NB4 (cell line): ENCODE measurements around the gene ACP5.
A peak's percentile ranks its signal among the peaks of the same experiment; 100 is the strongest.

Experiments
- DNase-seq: peaks from one replicate; pipeline ENCODE4 v3.0.0; 2010; ENCODE audit warnings: low read depth
- H3K4me3 ChIP-seq: one replicate; pipeline ENCODE4 v1.5.1; 2011; ENCODE audit warnings: mild to moderate bottlenecking, low read depth, low read length, moderate library complexity
- CTCF ChIP-seq: IDR thresholded peaks from one replicate; pipeline ENCODE4 v1.5.1; 2012; ENCODE audit warnings: low read depth, low read length
- MAX ChIP-seq: IDR thresholded peaks from 2 replicates; pipeline ENCODE4 v1.6.1; 2011; ENCODE audit warnings: low read depth, low read length
- MYC ChIP-seq: IDR thresholded peaks from 2 replicates; pipeline ENCODE4 v1.6.1; 2011; ENCODE audit warnings: low read depth, low read length
- POLR2A ChIP-seq: IDR thresholded peaks from 2 replicates; pipeline ENCODE4 v1.6.1; 2011; ENCODE audit warnings: mild to moderate bottlenecking; ENCODE audit not compliant: insufficient read length; ENCODE audit errors: extremely low read depth

The ACP5 gene

GRCh38 chr19:11597202-11598102, 20.0 kb upstream of the ACP5 start, which contains the start of gene ZNF627:
Gene ZNF627, plus strand, starts transcription at chr19:11597483. Its CDS starts 145 bp downstream, at chr19:11597628.
- peak within 1 kb of the TSS; percentile 88 for H3K4me3 ChIP-seq
- peak; percentile 99 for DNase-seq
- TF ChIP-seq CTCF = no peak
- TF ChIP-seq MAX = peak; percentile 61; the same call in 1 of the 2 replicates
- TF ChIP-seq POLR2A = peak; percentile 96

GRCh38 chr19:11596156-11596555, 18.7 kb upstream of the ACP5 start:
- no peak for DNase-seq
- TF ChIP-seq CTCF = no peak
- TF ChIP-seq POLR2A = no peak
- no peak overlapping the region for H3K4me3 ChIP-seq

- TF ChIP-seq CTCF = no peak
- no peak for TF ChIP-seq MAX
- TF ChIP-seq MYC = no peak
- TF ChIP-seq POLR2A = no peak
- no peak overlapping the region for H3K4me3 ChIP-seq
- DNase-seq = no peak
These were observed 16.6 kb upstream of the ACP5 start for GRCh38 chr19:11594084-11594483.

- H3K4me3 ChIP-seq = no peak overlapping the region
- DNase-seq = no peak
- TF ChIP-seq CTCF (no peak), POLR2A (no peak), MAX (no peak), MYC (no peak)
These were observed 10.7 kb upstream of the ACP5 start for GRCh38 chr19:11587975-11588631.

- TF ChIP-seq POLR2A (no peak), CTCF (peak; percentile 86), MYC (no peak)
- peak; percentile 84 for DNase-seq
- no peak overlapping the region for H3K4me3 ChIP-seq
These were observed 10.0 kb upstream of the ACP5 start for GRCh38 chr19:11587302-11587974.
